ENCODE results near the gene AFAP1L2.

Gene AFAP1L2

GRCh38 chr10:114408968-114409444 lies 4.7 kb upstream of the AFAP1L2 start:
- no peak for ATAC-seq
- TF ChIP-seq RARB (CRISPR knock-in tag; IDR thresholded peaks at IDR 0.05) (no peak), ZFP3 (CRISPR knock-in tag; IDR thresholded peaks at IDR 0.05) (no peak), TOX (CRISPR knock-in tag; IDR thresholded peaks at IDR 0.05; ENCODE audit: borderline replicate concordance) (no peak), ISL1 (CRISPR knock-in tag; IDR thresholded peaks at IDR 0.05) (no peak), ESRRG (CRISPR knock-in tag; IDR thresholded peaks at IDR 0.05) (no peak), OSR1 (CRISPR knock-in tag; IDR thresholded peaks at IDR 0.05) (no peak)

- TF ChIP-seq PPARA (CRISPR knock-in tag; IDR thresholded peaks at IDR 0.05; ENCODE audit: borderline replicate concordance) (no peak), ZNF8 (CRISPR knock-in tag; IDR thresholded peaks at IDR 0.05) (no peak), POU6F1 (CRISPR knock-in tag; IDR thresholded peaks at IDR 0.05; ENCODE audit: borderline replicate concordance, low read depth) (no peak), TSHZ2 (CRISPR knock-in tag; IDR thresholded peaks at IDR 0.05) (no peak), SNAI2 (CRISPR knock-in tag; IDR thresholded peaks at IDR 0.05) (no peak), CSRNP3 (CRISPR knock-in tag; IDR thresholded peaks at IDR 0.05) (no peak), PATZ1 (CRISPR knock-in tag; IDR thresholded peaks at IDR 0.05; ENCODE audit: borderline replicate concordance) (no peak), ARNTL (CRISPR knock-in tag; IDR thresholded peaks at IDR 0.05; ENCODE audit: borderline replicate concordance, low read depth) (no peak)
- no peak for ATAC-seq
These were observed 4.0 kb upstream of the AFAP1L2 start for GRCh38 chr10:114408112-114408967.

GRCh38 chr10:114406455-114406854 lies 2.2 kb upstream of the AFAP1L2 start:
- no peak for ATAC-seq
- no peak for TF ChIP-seq ISL1 (CRISPR knock-in tag; IDR thresholded peaks at IDR 0.05)
- TF ChIP-seq GLIS3 (CRISPR knock-in tag; IDR thresholded peaks at IDR 0.05), result no peak

- ATAC-seq, result no peak
- TF ChIP-seq SNAI2 (CRISPR knock-in tag; IDR thresholded peaks at IDR 0.05), result no peak
- TF ChIP-seq POU6F1 (CRISPR knock-in tag; IDR thresholded peaks at IDR 0.05; ENCODE audit: borderline replicate concordance, low read depth), result no peak
These were observed 679 bp upstream of the AFAP1L2 start for GRCh38 chr10:114405011-114405350.
